ENCODE measurements around the gene THAP7. TPM values are rescaled to one million over a fixed set of nuclear protein-coding genes. Genes with fewer than 3 reads are reported as not detected.
"Not testable (repeated sequence)": the region's sequence is repeated elsewhere in the genome, so short reads cannot be mapped to it uniquely, and the experiment has no call there.

The THAP7 gene
- total RNA-seq, 1 experiment from 2014 or later, result 55.0 TPM

GRCh38 chr22:21015466-21016006 lies 13.6 kb upstream of the THAP7 start:
- in situ Hi-C loops (cut with HindIII; ENCODE audit: low pct_unique_long_range_greater_than_20kb, low sequenced_read_pairs), result no loop called here
- no peak for DNase-seq (ENCODE audit: low read depth)

GRCh38 chr22:21014726-21015465 lies 13.0 kb upstream of the THAP7 start, which contains the start of gene P2RX6:
TSS of gene P2RX6 (plus strand) at chr22:21015165. CDS start at chr22:21015175, 10 bp downstream.
- peak; percentile 72 for DNase-seq (ENCODE audit: low read depth)
- in situ Hi-C loops (cut with HindIII; ENCODE audit: low pct_unique_long_range_greater_than_20kb, low sequenced_read_pairs), result no loop called here

GRCh38 chr22:21014202-21014725 lies 12.3 kb upstream of the THAP7 start:
- in situ Hi-C loops (cut with HindIII; ENCODE audit: low pct_unique_long_range_greater_than_20kb, low sequenced_read_pairs), result no loop called here
- peak; percentile 93 for DNase-seq (ENCODE audit: low read depth)

GRCh38 chr22:21013657-21014201 lies 11.8 kb upstream of the THAP7 start:
- in situ Hi-C loops (cut with HindIII; ENCODE audit: low pct_unique_long_range_greater_than_20kb, low sequenced_read_pairs), result no loop called here
- no peak for DNase-seq (ENCODE audit: low read depth)

- in situ Hi-C loops (cut with HindIII; ENCODE audit: low pct_unique_long_range_greater_than_20kb, low sequenced_read_pairs), result no loop called here
- no peak for DNase-seq (ENCODE audit: low read depth)
These were observed 10.8 kb upstream of the THAP7 start for GRCh38 chr22:21012446-21013407.

GRCh38 chr22:21010426-21011113 lies 8.7 kb upstream of the THAP7 start:
- in situ Hi-C loops (cut with HindIII; ENCODE audit: low pct_unique_long_range_greater_than_20kb, low sequenced_read_pairs), result no loop called here
- DNase-seq (ENCODE audit: low read depth), result no peak

- in situ Hi-C loops (cut with HindIII; ENCODE audit: low pct_unique_long_range_greater_than_20kb, low sequenced_read_pairs), result no loop called here
- DNase-seq (ENCODE audit: low read depth), result no peak
These were observed 7.9 kb upstream of the THAP7 start for GRCh38 chr22:21009638-21010425.

- in situ Hi-C loops (cut with HindIII; ENCODE audit: low pct_unique_long_range_greater_than_20kb, low sequenced_read_pairs); DNase-seq (ENCODE audit: low read depth): not testable (repeated sequence)
These were observed 7.3 kb upstream of the THAP7 start for GRCh38 chr22:21009208-21009607.

GRCh38 chr22:21003782-21004181 lies 1.9 kb upstream of the THAP7 start:
- no peak for DNase-seq (ENCODE audit: low read depth)
- in situ Hi-C loops (cut with HindIII; ENCODE audit: low pct_unique_long_range_greater_than_20kb, low sequenced_read_pairs), result no loop called here

GRCh38 chr22:21000987-21001600 lies 824 bp downstream of the THAP7 start:
- DNase-seq (ENCODE audit: low read depth), result no peak
- in situ Hi-C loops (cut with HindIII; ENCODE audit: low pct_unique_long_range_greater_than_20kb, low sequenced_read_pairs), result no loop called here

- in situ Hi-C loops (cut with HindIII; ENCODE audit: low pct_unique_long_range_greater_than_20kb, low sequenced_read_pairs), result no loop called here
- no peak for DNase-seq (ENCODE audit: low read depth)
These were observed 1.5 kb downstream of the THAP7 start for GRCh38 chr22:21000207-21000986.

GRCh38 chr22:20999350-21000206 lies 2.3 kb downstream of the THAP7 start:
- DNase-seq (ENCODE audit: low read depth), result no peak
- in situ Hi-C loops (cut with HindIII; ENCODE audit: low pct_unique_long_range_greater_than_20kb, low sequenced_read_pairs), result no loop called here

GRCh38 chr22:20998411-20999336 lies 3.2 kb downstream of the THAP7 start:
- DNase-seq (ENCODE audit: low read depth), result no peak
- in situ Hi-C loops (cut with HindIII; ENCODE audit: low pct_unique_long_range_greater_than_20kb, low sequenced_read_pairs), result no loop called here

GRCh38 chr22:20997536-20998257 lies 4.2 kb downstream of the THAP7 start:
- in situ Hi-C loops (cut with HindIII; ENCODE audit: low pct_unique_long_range_greater_than_20kb, low sequenced_read_pairs), result no loop called here
- no peak for DNase-seq (ENCODE audit: low read depth)
